HTR-8/SVneo (cell line): Measurements from ENCODE around the gene VPS33A.
A peak's percentile ranks its signal among the peaks of the same experiment; 100 is the strongest.
"Not testable (repeated sequence)": the region's sequence is repeated elsewhere in the genome, so short reads cannot be mapped to it uniquely, and the experiment has no call there.

Source experiments
- DNase-seq: peaks from one replicate; pipeline ENCODE4 v3.0.0; 2011; ENCODE audit warnings: low spot score, mixed read lengths; ENCODE audit not compliant: insufficient read length
- FAIRE-seq: peaks from 2 replicates; lab custom pipeline; 2011; peaks lifted over from hg19 to GRCh38; lab: Jason Lieb, UNC

Gene VPS33A

DNA sequence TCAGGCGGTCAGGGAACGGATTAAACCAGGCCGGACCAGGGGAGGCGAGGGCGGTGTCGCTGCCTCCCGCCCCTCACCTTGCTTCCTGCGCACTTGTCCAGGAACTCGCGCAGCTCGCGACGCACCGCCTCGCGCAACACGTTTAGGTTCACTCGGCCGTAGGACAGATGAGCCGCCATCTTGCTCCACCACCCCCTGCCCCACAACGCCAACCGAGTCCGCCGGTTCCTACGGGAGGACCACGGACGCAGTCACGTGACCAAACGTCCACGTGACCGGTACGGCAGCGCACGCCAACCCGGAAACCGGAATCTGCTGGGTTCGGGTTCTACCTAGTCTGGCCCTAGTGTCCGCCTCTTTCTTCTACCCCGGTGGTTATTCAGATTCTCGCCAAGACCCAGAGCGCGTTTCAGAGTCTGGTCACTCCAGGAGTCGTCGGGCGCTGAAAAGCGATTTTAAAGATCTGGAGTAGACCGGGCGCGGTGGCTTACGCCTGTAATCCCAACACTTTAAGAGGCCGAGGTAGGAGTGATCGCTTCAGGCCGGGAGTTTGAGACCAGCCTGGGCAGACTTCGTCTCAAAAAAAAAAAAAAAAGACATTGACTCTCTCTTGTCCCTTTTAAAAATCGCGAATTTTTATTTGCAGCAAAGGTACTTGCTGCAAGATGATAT lies at the start of gene VPS33A:
Gene VPS33A (minus strand): TSS at position 265 of the 672 bp plus-strand sequence. CDS start 86 bp downstream, at position 179.
- peak; percentile 99 for DNase-seq
- peak; percentile 94 for FAIRE-seq

DNA sequence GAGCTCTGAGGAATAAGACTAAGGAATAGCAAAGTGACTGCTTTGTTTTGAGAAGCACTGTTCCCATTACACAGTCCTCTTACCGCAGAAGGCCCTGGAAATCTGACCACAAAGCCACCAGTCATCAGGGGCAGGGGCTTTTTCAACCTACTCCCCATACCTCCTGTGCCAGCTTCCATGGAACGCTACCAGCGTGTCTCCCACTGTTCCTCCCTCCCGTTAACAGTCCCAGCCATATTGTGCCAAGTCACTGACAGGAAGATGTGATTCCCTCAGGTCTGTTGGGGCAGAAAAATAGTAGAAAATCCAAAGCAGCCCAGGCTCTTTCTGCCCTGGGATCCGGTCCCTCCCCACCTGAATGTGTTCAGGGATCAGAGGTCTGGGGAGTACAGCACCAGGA lies 46.6 kb upstream of the VPS33A start:
- no peak for FAIRE-seq

DNA sequence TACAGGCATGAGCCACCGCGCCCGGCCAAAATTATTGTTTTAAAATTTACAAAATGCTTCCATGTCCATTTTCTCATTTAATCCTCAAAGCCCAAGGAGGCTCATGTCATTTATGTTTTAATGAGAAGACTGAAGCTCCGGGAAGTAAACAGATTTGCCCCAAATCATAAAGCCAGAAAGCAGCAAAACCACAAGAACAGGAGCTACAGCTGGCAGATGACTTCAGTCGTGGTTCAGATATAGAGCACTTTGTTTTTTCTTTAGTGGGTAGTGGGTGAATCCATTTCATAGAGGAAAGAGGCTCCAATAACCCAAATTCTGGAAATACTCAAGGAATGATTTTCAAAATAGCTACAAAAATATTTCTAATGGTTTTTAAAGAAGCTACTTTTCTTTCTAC lies 45.4 kb upstream of the VPS33A start:
- FAIRE-seq = no peak
- no peak for DNase-seq

More for the DNA sequence above, 46.6 kb upstream of the VPS33A start:
- no peak for DNase-seq

DNA sequence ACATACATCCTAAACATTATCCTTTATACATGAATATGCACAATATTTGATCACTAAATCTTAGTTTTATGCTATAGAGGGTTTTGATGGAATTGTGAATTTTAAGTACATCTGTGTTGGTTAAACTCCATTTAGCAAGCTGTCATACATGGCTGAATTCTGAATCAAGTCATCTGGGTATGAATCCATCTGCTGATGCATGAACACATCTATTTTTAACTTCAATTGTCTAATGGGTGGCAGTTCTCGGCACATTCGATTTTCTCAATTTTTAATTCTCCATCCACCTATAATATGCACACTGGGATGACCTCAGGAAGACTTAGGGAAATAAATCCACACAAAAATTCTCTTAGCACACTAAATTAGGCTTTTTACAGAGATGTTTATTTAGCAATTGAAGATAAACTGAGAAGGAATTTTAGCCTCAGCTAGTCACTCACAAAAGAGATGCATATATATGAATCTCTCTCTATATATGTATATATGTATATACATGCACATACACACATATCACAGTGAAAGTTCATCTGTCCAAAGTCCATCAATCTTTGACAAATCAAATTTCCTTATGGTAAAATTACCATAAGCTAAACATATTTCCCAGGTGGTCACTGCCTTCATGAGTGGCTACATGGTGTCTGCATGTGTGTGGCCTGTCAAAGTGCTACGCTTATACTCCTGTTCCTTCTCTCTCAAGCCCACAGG lies 44.5 kb upstream of the VPS33A start:
- DNase-seq (no peak), FAIRE-seq (no peak)

DNA sequence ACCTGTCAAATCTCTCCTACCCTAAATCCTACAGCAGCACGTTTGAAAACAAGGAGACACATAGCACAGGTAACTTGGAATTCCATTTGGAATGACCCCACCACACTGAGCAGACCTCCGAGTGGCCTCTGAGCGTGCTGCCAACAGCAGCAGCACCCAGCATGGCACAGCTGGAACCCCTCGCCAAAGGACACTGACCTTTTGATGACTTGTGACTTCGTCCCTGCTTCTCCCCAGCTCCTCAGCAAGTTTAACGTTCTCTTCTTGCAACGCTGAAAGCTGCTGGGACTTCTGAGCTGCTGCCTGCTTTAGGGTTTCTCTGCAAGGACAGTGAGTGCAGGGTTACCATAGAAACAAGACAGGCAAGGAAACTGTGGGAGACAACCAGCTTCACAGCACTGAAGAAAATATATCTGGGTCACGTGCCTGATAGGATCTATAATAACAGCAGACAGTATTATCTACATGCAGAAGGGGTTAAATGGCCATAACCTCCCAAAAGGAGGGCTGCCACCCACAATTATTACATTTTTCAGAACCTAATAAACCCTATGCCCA lies 43.3 kb upstream of the VPS33A start:
- no peak for FAIRE-seq
- DNase-seq = no peak

DNA sequence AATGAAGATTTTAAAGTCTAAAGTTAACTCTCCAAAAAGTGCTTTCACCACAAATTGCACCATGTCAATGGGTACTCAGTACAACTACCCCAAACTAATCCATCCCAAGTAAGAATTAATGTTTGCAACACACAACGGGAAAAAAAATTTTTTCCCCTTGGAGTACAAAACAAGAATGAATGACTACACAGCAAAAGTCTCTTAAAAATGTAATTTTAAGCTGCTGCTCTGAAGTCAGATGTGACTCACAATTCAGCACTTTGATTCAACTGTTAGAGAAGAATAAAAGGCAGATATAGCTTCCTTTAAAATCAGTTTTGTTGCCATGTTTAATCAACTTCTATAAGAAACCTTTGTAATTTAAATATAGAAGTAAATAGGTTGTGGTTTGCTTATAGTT lies 42.5 kb upstream of the VPS33A start:
- DNase-seq (no peak), FAIRE-seq (no peak)

DNA sequence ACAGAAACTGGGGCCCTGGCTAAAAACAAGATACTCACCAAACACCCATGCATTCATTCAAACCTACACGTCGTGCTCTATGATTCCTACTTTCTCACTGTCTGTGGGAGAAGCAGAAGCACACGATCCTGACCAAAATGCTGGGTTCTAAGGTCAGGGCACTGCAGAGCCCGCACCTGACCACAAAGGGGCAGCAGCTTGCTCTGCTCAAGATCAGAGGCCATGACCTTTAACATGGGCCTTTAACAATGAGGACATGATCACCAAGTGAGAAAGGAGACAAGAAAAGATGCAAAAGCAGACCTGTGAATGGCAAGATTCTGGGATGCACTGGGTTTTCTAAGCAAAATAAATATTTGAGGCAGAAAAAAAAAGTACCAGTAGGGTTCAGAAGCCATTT lies 40.1 kb upstream of the VPS33A start:
- DNase-seq = no peak
- no peak for FAIRE-seq

DNA sequence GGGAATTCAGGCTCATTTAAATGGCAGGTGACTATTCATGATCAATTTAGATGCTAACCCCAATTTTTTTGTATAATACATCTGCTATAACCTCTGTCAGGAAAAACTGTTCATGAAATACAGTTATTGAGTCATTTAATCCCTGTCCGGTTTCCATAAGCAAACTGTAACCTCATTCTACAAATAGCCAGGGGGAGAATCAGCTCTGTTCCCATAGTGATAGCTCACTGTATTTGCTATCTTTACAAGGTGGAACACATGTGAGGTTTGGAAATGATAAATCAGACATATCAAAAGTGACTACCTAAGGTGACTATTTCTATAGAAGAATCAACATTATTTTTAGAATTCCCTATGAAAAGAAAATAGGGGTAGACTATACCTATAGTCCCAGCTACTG lies 38.6 kb upstream of the VPS33A start:
- no peak for FAIRE-seq

DNA sequence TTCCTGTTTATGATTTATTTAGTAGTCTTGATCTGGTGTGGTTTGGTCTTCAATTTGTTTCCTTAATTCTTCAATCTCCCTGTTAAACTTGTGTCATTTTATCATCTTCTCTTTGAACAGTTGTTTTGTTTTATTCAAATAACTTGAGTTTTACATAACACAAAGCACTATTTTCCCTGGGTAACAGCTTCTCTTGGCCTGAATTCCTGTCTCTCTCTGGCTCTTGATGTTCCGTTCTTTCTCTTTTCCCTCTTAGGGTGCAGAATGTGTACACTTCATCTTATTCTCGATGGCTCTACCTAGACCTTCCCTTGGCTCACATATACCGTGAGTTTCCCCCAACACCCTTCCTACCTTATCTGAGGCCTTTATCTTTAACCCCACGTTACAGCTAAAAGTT lies 36.8 kb upstream of the VPS33A start:
- FAIRE-seq = no peak
- no peak for DNase-seq

More for the DNA sequence above, 38.6 kb upstream of the VPS33A start:
- no peak for DNase-seq

DNA sequence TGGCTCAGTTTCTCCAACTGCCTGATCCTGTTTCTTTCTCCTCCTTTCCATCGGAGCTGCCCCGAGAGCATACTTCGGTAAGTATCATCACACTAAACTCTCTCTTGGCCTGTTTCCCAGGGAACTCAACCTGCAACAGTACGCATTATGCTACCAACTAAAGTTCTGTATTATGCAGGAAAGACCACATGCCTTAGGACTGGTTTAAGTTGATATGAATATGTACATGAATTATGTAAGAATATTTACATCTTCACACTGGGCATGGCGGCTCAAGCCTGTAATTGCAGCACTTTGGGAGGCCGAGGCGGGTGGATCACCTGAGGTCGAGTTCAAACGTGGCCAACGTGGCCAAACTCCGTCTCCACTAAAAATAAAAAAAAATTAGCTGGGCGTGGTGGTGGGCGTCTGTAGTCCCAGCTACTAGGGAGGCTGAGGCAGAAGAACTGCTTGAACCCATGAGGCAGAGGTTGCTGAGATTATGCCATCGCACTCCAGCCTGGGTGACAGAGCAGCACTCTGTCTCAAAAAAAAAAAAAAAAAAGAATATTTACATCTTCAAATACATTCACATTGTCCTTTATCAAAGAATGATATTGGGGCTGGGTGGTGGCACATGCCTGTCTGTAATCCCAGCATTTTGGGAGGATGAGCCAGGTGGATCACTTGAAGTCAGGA lies 31.9 kb upstream of the VPS33A start:
- DNase-seq (no peak), FAIRE-seq (no peak)

DNA sequence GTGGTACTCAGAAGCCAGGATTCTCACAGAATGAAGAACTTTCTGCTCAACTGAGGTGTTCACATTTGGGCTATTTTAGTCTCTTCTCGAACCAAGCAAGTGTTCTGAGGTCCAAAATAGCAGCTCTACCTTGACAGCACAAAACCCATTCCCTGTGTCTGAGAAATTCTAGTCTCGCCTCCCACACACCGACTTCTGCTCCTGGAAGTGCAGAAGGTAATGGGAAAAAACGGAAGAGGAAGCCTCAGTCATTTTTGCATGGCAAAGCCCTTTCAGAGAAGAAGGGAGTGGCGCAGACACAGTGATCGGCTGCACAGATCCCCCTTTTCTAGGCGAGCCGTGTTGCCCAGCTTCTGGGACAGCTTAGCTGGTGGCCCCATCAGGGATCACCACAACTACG lies 31.2 kb upstream of the VPS33A start:
- DNase-seq (no peak), FAIRE-seq (no peak)

DNA sequence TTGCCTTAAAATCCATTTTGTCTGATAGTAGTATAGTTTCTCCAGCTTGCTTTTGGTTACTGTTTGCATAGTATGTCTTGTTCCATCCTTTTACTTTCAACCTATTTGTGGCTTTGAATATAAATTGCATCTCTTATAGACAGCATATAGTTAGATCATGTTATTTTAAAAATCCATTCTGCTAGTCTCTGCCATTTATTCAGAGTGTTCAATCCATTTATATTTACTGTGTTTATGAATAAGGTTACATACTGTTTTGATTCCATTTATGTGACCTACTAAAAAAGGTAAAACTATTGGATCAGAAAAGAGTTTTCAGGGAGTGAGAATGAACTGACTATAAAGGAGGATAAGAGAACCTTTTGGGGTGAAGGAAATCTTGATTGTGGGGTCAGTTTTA lies 29.6 kb upstream of the VPS33A start:
- DNase-seq (no peak), FAIRE-seq (no peak)

DNA sequence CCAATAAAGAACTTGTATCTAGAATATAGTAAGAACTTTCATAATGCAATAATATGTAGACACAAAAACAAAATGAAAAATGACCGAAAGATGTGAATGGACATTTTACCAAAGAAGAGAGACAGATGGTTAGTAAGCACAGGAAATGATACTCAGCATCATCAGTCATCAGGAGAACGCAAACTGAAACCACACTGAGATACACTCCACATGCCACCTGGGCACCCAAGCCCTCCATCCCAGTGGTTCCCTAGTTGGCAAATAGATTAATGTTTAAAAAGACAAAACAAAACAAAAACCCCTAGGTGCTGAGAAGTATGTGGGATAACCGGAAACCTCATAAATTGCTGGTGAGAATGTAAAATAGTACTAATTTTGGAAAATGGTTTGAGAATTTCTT lies 26.8 kb upstream of the VPS33A start:
- no peak for DNase-seq
- FAIRE-seq = no peak

DNA sequence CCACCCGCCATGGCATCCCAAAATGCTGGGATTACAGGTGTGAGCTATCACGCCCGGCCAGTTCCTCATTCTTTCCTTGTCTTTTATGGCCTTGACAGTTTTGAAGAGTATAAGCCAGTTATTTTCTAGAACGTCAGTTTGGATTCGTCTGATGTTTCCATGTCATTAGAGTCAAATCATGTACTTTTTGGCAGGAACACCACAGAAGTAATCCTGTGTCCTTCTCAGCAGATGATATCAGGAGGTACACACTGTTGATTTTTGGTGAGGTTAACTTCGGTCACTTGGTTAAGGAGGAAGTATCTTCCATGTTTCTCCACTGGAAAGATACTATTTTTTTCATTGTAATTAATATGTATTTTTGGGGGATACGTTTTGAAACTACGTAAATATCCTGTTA lies 25.1 kb upstream of the VPS33A start:
- DNase-seq = no peak
- FAIRE-seq = no peak

DNA sequence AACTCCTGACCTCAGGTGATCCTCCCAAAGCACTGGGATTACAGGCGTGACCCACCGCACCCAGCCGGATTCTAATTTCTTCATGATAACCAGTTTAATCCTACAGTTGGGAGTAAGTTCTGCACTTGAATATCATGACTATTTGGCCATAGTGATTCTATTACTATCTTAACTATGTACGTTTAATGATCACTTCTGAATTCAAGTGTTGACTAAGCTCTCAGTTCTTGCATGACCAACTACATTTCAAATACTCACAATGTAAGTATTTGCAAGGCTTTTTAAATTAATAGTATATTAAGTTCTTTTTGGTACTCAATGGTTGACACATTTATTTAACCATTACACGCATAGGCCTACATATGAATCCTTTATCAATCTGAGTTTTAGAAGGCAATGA lies 17.4 kb upstream of the VPS33A start:
- FAIRE-seq = no peak
- no peak for DNase-seq

DNA sequence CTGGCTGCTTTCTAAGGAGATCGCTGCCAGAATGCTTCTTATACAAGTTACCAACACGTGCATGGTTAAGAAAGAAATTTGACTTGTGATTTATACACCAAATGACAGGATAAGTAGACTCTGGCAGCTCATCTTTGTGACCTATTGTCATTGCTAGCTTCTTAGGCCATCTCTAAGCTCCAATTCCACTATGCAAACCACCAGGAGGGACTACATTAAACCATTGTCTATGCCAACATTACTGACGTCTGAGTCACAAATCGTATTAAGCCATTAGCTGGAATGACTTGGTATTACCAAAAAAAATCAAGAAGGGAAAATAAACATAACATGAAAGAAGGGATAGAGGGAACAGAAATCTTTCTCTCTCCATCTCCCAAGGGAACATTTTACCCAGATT lies 15.8 kb upstream of the VPS33A start:
- DNase-seq (peak; percentile 48), FAIRE-seq (no peak)

DNA sequence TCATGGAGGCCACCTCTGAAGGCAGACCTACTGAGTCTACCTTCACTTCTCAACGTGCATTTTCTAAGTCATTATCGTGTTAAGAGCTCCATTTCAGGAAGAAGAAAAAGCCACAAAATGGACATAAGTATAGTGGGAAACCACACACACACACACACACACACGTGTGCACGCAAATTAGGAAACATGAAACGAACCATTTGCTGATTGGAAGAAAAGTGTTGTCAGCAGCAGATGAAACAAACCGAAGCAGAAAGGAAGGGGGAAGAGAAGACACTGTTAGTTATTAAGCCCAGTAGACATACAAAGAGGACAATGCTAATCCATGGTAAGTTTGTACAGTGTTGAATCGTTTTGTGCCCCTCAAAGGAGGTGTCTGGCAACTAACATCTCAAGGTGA lies 9.9 kb upstream of the VPS33A start:
- no peak for FAIRE-seq

DNA sequence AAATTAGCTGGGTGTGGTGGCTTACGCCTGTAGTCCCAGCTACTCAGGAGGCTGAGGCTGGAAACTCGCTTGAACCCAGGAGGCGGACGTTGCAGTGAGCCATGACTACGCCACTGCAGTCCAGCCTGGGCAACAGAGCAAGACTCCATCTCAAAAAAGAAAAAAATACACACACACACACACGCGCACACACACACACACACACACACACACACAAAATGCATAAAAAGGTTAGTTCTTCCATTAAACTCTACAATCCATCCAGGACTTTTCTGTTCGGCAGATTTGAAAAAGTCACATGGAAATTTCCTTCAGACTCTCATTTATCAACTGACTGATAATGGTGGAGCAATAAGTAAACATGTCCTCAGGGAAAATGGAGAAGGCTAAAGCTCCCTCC lies 9.2 kb upstream of the VPS33A start:
- FAIRE-seq (no peak), DNase-seq (no peak)

More for the DNA sequence above, 9.9 kb upstream of the VPS33A start:
- no peak for DNase-seq

DNA sequence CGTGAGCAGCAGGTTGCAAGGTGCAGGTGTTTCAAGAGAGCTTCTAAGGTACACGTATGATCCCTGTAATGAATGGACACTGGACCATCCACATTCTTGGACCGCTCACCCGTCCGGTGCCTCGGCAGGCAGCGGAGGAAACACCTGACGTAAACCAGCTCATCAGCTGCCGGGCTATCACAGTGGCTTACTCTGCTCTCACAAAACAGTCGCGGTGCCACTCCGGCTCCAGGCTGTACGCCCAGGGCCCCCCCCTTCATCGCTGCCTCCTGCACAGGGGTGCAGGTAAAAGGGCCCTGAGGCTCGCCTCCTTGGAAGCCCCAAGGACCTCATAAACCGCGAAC lies 436 bp downstream of the VPS33A start:
- DNase-seq (peak; percentile 24), FAIRE-seq (no peak)

DNA sequence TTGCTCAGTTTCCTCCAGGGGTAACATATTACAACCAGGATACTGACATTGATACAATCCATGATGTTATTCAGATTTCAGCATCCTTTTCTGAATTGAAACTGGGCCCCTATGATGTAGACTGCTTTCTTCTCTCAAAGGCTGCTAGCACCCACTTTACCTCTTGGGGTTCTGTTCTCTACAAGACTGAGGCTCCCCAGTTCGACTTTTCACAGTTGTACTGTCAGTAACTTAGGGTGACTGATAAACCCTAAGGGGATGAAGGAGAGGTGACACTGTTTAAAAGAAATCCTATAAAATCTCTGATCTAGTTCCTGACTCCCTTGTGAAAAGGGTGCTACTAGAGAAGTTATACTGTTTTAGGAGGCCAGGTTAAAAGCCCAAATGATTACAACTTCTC lies 818 bp downstream of the VPS33A start:
- FAIRE-seq (no peak), DNase-seq (no peak)

DNA sequence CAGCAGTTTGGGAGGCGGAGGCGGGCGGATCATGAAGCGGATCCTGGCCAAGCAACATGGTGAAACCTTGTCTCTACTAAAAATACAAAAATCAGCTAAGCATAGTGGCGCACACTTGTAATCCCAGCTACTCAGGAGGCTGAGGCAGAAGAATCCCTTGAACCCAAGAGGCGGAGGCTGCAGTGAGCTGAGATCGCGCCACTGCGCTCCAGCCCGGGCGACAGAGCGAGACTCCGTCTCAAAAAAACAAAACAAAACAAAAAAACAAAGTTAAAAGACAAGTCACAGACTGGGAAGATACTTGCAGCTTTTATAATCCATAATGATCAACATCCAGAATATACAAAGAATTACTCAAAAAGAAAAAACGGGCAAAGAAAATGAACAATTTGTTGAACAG lies 5.6 kb downstream of the VPS33A start:
- not testable (repeated sequence) for FAIRE-seq, DNase-seq
